GM12878 (cell line): ENCODE measurements around the gene GTF3C1. TPM values are rescaled to one million over a fixed set of nuclear protein-coding genes. Genes with fewer than 3 reads are reported as not detected.

Source experiments
- BACH1 ChIP-seq: fragments of 450-650 bp; IDR thresholded peaks from 2 replicates; pipeline ENCODE4 v1.6.1; 2017; ENCODE audit warnings: mild to moderate bottlenecking, borderline replicate concordance
- BCL3 ChIP-seq: IDR thresholded peaks from 2 replicates; pipeline ENCODE4 v1.6.1; 2011; ENCODE audit warnings: borderline replicate concordance, low read depth, mild to moderate bottlenecking, moderate library complexity, low read length; ENCODE audit not compliant: insufficient read depth, poor library complexity, severe bottlenecking
- BRCA1 ChIP-seq: IDR thresholded peaks from 2 replicates; pipeline ENCODE4 v1.6.1; 2011; ENCODE audit warnings: low read depth, low read length, improper control_type of control experiment
- JUNB ChIP-seq: IDR thresholded peaks from 2 replicates; pipeline ENCODE4 v1.6.1; 2016; ENCODE audit warnings: antibody characterized with exemption, mild to moderate bottlenecking
- MTA3 ChIP-seq: IDR thresholded peaks from 2 replicates; pipeline ENCODE4 v1.6.1; 2012; ENCODE audit warnings: low read length, inconsistent platforms, borderline replicate concordance
- NR2C1 ChIP-seq: fragments of 450-650 bp; IDR thresholded peaks from 2 replicates; pipeline ENCODE4 v1.6.1; 2017; ENCODE audit warnings: antibody characterized with exemption, mild to moderate bottlenecking, moderate library complexity
- NRF1 ChIP-seq: conservative IDR thresholded peaks from 2 replicates; pipeline ENCODE4 v1.6.1; 2011; ENCODE audit warnings: mild to moderate bottlenecking, low read depth, low read length, improper control_type of control experiment
- PRDM15 ChIP-seq: fragments of 450-650 bp; formaldehyde crosslinking; IDR thresholded peaks from 2 replicates; pipeline ENCODE4 v1.4.0; 2020; ENCODE audit warnings: mild to moderate bottlenecking, moderate library complexity
- RAD21 ChIP-seq: IDR thresholded peaks from 2 replicates; pipeline ENCODE4 v1.6.1; 2011; ENCODE audit warnings: mild to moderate bottlenecking, low read depth, low read length, moderate library complexity; ENCODE audit not compliant: insufficient read depth
- TCF12 ChIP-seq: IDR thresholded peaks from 2 replicates; pipeline ENCODE4 v1.6.1; 2011; ENCODE audit warnings: low read depth, mild to moderate bottlenecking, low read length
- YBX1 ChIP-seq: fragments of 450-650 bp; IDR thresholded peaks from 2 replicates; pipeline ENCODE4 v1.6.1; 2016; ENCODE audit warnings: antibody characterized with exemption
- ZNF274 ChIP-seq: IDR thresholded peaks from one replicate; pipeline ENCODE4 v1.8.0; 2011; ENCODE audit not compliant: insufficient read length, insufficient read depth
- ZSCAN29 ChIP-seq: fragments of 450-650 bp; IDR thresholded peaks from 2 replicates; pipeline ENCODE4 v1.6.1; 2017; ENCODE audit warnings: mild to moderate bottlenecking, moderate library complexity
- polyA plus RNA-seq, 11 experiments: library from polyadenylated mRNA; depleted of rRNA in 4 of 11; unstranded in 6 of 11; stranded (reverse) in 5 of 11; fragments of >200 nt; fragmentation: Nextera tagmentation in 4 of 11; fragmentation: Illumina TruSeq in 1 of 11; extraction: Ambion mirVana in 4 of 11; extraction: Trizol in 1 of 11; gene quantifications; 1 replicate in 1 of 11; 2 replicates in 10 of 11; pipeline versions ENCODE4 v1.2.1 to v1.2.3, GENCODE V29; 2011 to 2016; ENCODE audit warnings: inconsistent platforms in 2 of 11, missing spikeins in 2 of 11, low read depth in 1 of 11
- total RNA-seq, 4 experiments: library from RNA; depleted of rRNA in 3 of 4; stranded (reverse); fragments of >200 nt in 3 of 4; fragmentation: Illumina TruSeq in 1 of 4; extraction: Trizol in 1 of 4; gene quantifications; 2 replicates each; pipeline versions ENCODE4 v1.2.1 to v1.2.3, GENCODE V29; 2013 to 2021

GTF3C1 gene
- total and polyA plus RNA-seq, 10 of the 15 experiments (the other 5 are each of a cell fraction or from before 2014, with no cell fraction given), result 0.98 to 60.9 (median 34.3) TPM

- no peak for TF ChIP-seq PRDM15 (CRISPR knock-in tag)
- TF ChIP-seq NR2C1, result no peak
- TF ChIP-seq TCF12, result no peak
- TF ChIP-seq NRF1, result no peak
- TF ChIP-seq RAD21, result no peak
- TF ChIP-seq ZSCAN29, result no peak
- TF ChIP-seq BCL3, result no peak
- TF ChIP-seq JUNB, result no peak
- TF ChIP-seq BACH1, result no peak
- no peak for TF ChIP-seq MTA3
- no peak for TF ChIP-seq ZNF274
- no peak for TF ChIP-seq BRCA1
- TF ChIP-seq YBX1, result no peak
- TF ChIP-seq, all 136 proteins: peak for 0
These were observed 57.7 kb downstream of the GTF3C1 start (continued) for GRCh38 chr16:27491894-27492587.
